ENCODE measurements around the gene RUNX1.

- no peak for TF ChIP-seq CTCF (IDR thresholded peaks at IDR 0.05 in 8 of 11, conservative IDR thresholded peaks at IDR 0.05 in 3 of 11)
- TF ChIP-seq POLR2A (IDR thresholded peaks at IDR 0.05), result no peak
- TF ChIP-seq POLR2AphosphoS5 (IDR thresholded peaks at IDR 0.05), result no peak
Observed at GRCh38 chr21:34857874-34858273, 191.2 kb downstream of the RUNX1 start.

All from spleen (tissue), 7 donors.